ENCODE results near the gene HDGFL3.

- TF ChIP-seq CTCF (IDR thresholded peaks at IDR 0.05) = no peak
- TF ChIP-seq POLR2A (IDR thresholded peaks at IDR 0.05) = no peak
- TF ChIP-seq EP300 (IDR thresholded peaks at IDR 0.05) = no peak
Measured at GRCh38 chr15:83153288-83153687, 54.3 kb downstream of the HDGFL3 start.

Data from ovary (tissue), 3 donors.